Endodermal cell (in vitro differentiated cells): Measurements from ENCODE around the gene STARD8. TPM values are rescaled to one million over a fixed set of nuclear protein-coding genes. Genes with fewer than 3 reads are reported as not detected.

ENCODE experiments used
- DNase-seq: peaks from one replicate; pipeline ENCODE4 v3.0.0-alpha.2; 2017
- H3K27ac ChIP-seq: 2 replicates; pipeline ENCODE4 v1.5.1; 2013; ENCODE audit warnings: mild to moderate bottlenecking, low read depth, low read length, moderate library complexity
- H3K27me3 ChIP-seq: 2 replicates; pipeline ENCODE4 v1.6.1; 2013; ENCODE audit warnings: mild to moderate bottlenecking, low read length, moderate library complexity; ENCODE audit not compliant: insufficient read depth, control insufficient read depth, poor library complexity, severe bottlenecking
- H3K36me3 ChIP-seq: 2 replicates; pipeline ENCODE4 v1.7.0; 2013; ENCODE audit warnings: mild to moderate bottlenecking, low read length, moderate library complexity; ENCODE audit not compliant: control insufficient read depth, insufficient read depth
- H3K4me1 ChIP-seq: one replicate; pipeline ENCODE4 v1.7.0; 2013; ENCODE audit warnings: low read length; ENCODE audit not compliant: control insufficient read depth, insufficient read depth
- H3K4me3 ChIP-seq: 2 replicates; pipeline ENCODE4 v1.5.1; 2013; ENCODE audit warnings: mild to moderate bottlenecking, low read length, moderate library complexity
- H3K9ac ChIP-seq: 2 replicates; pipeline ENCODE4 v1.6.1; 2013; ENCODE audit warnings: mild to moderate bottlenecking, low read length, moderate library complexity; ENCODE audit not compliant: poor library complexity, severe bottlenecking; ENCODE audit errors: extremely low read depth
- H3K9me3 ChIP-seq: 2 replicates; pipeline ENCODE4 v1.6.1; 2013; ENCODE audit warnings: mild to moderate bottlenecking, low read length, moderate library complexity; ENCODE audit not compliant: control insufficient read depth
- H3K27ac Mint-ChIP-seq: 2 replicates; pipeline ENCODE4 v1.8.0; 2020; ENCODE audit warnings: mixed read lengths
- H3K27me3 Mint-ChIP-seq: 2 replicates; pipeline ENCODE4 v1.8.0; 2021; ENCODE audit warnings: mild to moderate bottlenecking, mixed read lengths; ENCODE audit not compliant: insufficient read depth
- H3K36me3 Mint-ChIP-seq: 2 replicates; pipeline ENCODE4 v1.8.0; 2020; ENCODE audit warnings: low read depth, mixed read lengths
- H3K4me1 Mint-ChIP-seq: 2 replicates; pipeline ENCODE4 v1.8.0; 2020; ENCODE audit warnings: mixed read lengths
- H3K4me3 Mint-ChIP-seq: 2 replicates; pipeline ENCODE4 v1.8.0; 2020; ENCODE audit warnings: mild to moderate bottlenecking, moderate library complexity, mixed read lengths
- H3K9me3 Mint-ChIP-seq: 2 replicates; pipeline ENCODE4 v1.8.0; 2020; ENCODE audit warnings: mild to moderate bottlenecking, mixed read lengths
- CTCF ChIP-seq: fragments of 200-600 bp; sonication (generic); conservative IDR thresholded peaks from 2 replicates; pipeline ENCODE4 v1.5.0; 2021; ENCODE audit warnings: antibody characterized with exemption, mild to moderate bottlenecking
- WGBS, 2 experiments: methylation state at CpG; one replicate each; pipeline versions ENCODE4 v1.1.5 to v1.1.7; 2013; ENCODE audit warnings: missing lambda C conversion rate in 2 of 2, mixed read lengths in 1 of 2; ENCODE audit not compliant: insufficient coverage in 1 of 2, insufficient read length in 1 of 2; 5-methylcytosine and 5-hydroxymethylcytosine counted together
- total RNA-seq, 2 donors: library from RNA; stranded (reverse); fragmentation: NEBNext Ultra II Directional in 1 of 2; extraction: Animal tissue kit (Norgen Biotek cat#: 25700) in 1 of 2; gene quantifications; 2 replicates in 1 of 2; 3 replicates in 1 of 2; pipeline ENCODE4 v1.2.1, GENCODE V29; 2021

Gene STARD8
- total RNA-seq, 2 donors from 2014 or later = 1.5 to 1.8 TPM

- H3K36me3 ChIP-seq = no peaks in the 10 kb centered on the region
- no peaks in the 10 kb centered on the region for H3K27me3 ChIP-seq
- H3K36me3 Mint-ChIP-seq = no peaks in the 10 kb centered on the region
- H3K4me1 ChIP-seq = no peaks in the 10 kb centered on the region
- WGBS, 2 experiments = 48 to 60% methylated on average over 1 to 4 of the region's 4 CpGs
- H3K9ac ChIP-seq = no peak overlapping the region
- no peaks in the 10 kb centered on the region for H3K9me3 ChIP-seq
- H3K9me3 Mint-ChIP-seq = peaks cover 55% of the 10 kb centered on the region
- peaks cover 12% of the 10 kb centered on the region for H3K4me1 Mint-ChIP-seq
- no peak overlapping the region for H3K4me3 Mint-ChIP-seq
- no peak overlapping the region for H3K27ac Mint-ChIP-seq
- H3K27ac ChIP-seq = no peak overlapping the region
- no peak overlapping the region for H3K4me3 ChIP-seq
- no peaks in the 10 kb centered on the region for H3K27me3 Mint-ChIP-seq
- DNase-seq = no peak
- no peak for TF ChIP-seq CTCF
Measured at GRCh38 chrX:68677998-68678397, 30.5 kb downstream of the STARD8 start.

- WGBS, 2 experiments = 92% methylated on average over 1 of the region's 2 CpGs; no CpG with 5 or more reads in 1 of the 2 experiments
- DNase-seq = no peak
- no peak for TF ChIP-seq CTCF
- no peak overlapping the region for H3K27ac ChIP-seq
- peaks cover 8% of the 10 kb centered on the region for H3K4me1 Mint-ChIP-seq
- no peaks in the 10 kb centered on the region for H3K36me3 ChIP-seq
- H3K9me3 ChIP-seq = no peaks in the 10 kb centered on the region
- no peaks in the 10 kb centered on the region for H3K27me3 ChIP-seq
- H3K4me3 Mint-ChIP-seq = no peak overlapping the region
- peaks cover 57% of the 10 kb centered on the region for H3K9me3 Mint-ChIP-seq
- no peak overlapping the region for H3K9ac ChIP-seq
- H3K27me3 Mint-ChIP-seq = peaks cover under 1% of the 10 kb centered on the region
- no peaks in the 10 kb centered on the region for H3K4me1 ChIP-seq
- H3K4me3 ChIP-seq = no peak overlapping the region
- H3K36me3 Mint-ChIP-seq = no peaks in the 10 kb centered on the region
- no peak overlapping the region for H3K27ac Mint-ChIP-seq
Measured at GRCh38 chrX:68681443-68681941, 34.0 kb downstream of the STARD8 start.

- no peak for DNase-seq
- TF ChIP-seq CTCF = no peak
- no peaks in the 10 kb centered on the region for H3K36me3 ChIP-seq
- no peaks in the 10 kb centered on the region for H3K36me3 Mint-ChIP-seq
- 93% methylated on average over 3 of the region's 3 CpGs; no CpG with 5 or more reads in 1 of the 2 experiments for WGBS, 2 experiments
- no peak overlapping the region for H3K4me3 ChIP-seq
- no peak overlapping the region for H3K4me3 Mint-ChIP-seq
- no peaks in the 10 kb centered on the region for H3K9me3 ChIP-seq
- H3K27ac ChIP-seq = no peak overlapping the region
- no peaks in the 10 kb centered on the region for H3K4me1 ChIP-seq
- peaks cover 62% of the 10 kb centered on the region for H3K9me3 Mint-ChIP-seq
- H3K27ac Mint-ChIP-seq = no peak overlapping the region
- H3K27me3 Mint-ChIP-seq = peaks cover 8% of the 10 kb centered on the region
- H3K9ac ChIP-seq = no peak overlapping the region
- peaks cover 7% of the 10 kb centered on the region for H3K4me1 Mint-ChIP-seq
- no peaks in the 10 kb centered on the region for H3K27me3 ChIP-seq
Measured at GRCh38 chrX:68682790-68683189, 35.3 kb downstream of the STARD8 start.
